Forelimb muscle (tissue), 1 donor: ENCODE measurements around the gene UBE2R2. TPM values are rescaled to one million over a fixed set of nuclear protein-coding genes. Genes with fewer than 3 reads are reported as not detected.
"Not testable (repeated sequence)": the region's sequence is repeated elsewhere in the genome, so short reads cannot be mapped to it uniquely, and the experiment has no call there.

Experiments
- DNase-seq: peaks from one replicate; pipeline ENCODE4 v3.0.0-alpha.2; 2013; ENCODE audit warnings: low read depth
- polyA plus RNA-seq: library from polyadenylated mRNA; unstranded; fragments of 120-200 nt; gene quantifications from one replicate; pipeline ENCODE4 v1.2.1, GENCODE V29; 2013; ENCODE audit not compliant: insufficient read length

UBE2R2 gene
- 37.9 TPM for polyA plus RNA-seq

GRCh38 chr9:33816327-33817252 lies at the start of gene UBE2R2:
UBE2R2 (plus strand) TSS chr9:33817160; CDS start chr9:33817758, 598 bp downstream.
- DNase-seq, result peak; percentile 75

- not testable (repeated sequence) for DNase-seq
Observed at GRCh38 chr9:33770156-33770880, 46.6 kb upstream of the UBE2R2 start.

- DNase-seq, result not testable (repeated sequence)
Observed at GRCh38 chr9:33773135-33773534, 43.8 kb upstream of the UBE2R2 start.

- DNase-seq, result not testable (repeated sequence)
Observed at GRCh38 chr9:33774074-33774659, 42.8 kb upstream of the UBE2R2 start.

- DNase-seq, result no peak
Observed at GRCh38 chr9:33776578-33776977, 40.4 kb upstream of the UBE2R2 start.

- DNase-seq, result peak; percentile 4
Observed at GRCh38 chr9:33778700-33779351, 38.1 kb upstream of the UBE2R2 start.

- no peak for DNase-seq
Observed at GRCh38 chr9:33780276-33780675, 36.7 kb upstream of the UBE2R2 start.

GRCh38 chr9:33781736-33782135 lies 35.2 kb upstream of the UBE2R2 start:
- no peak for DNase-seq

- DNase-seq, result no peak
Observed at GRCh38 chr9:33782395-33783152, 34.4 kb upstream of the UBE2R2 start.

GRCh38 chr9:33785914-33786313 lies 31.0 kb upstream of the UBE2R2 start:
- no peak for DNase-seq

GRCh38 chr9:33786681-33787080 lies 30.3 kb upstream of the UBE2R2 start:
- no peak for DNase-seq

- DNase-seq, result no peak
Observed at GRCh38 chr9:33787839-33788238, 29.1 kb upstream of the UBE2R2 start.

GRCh38 chr9:33789429-33789828 lies 27.5 kb upstream of the UBE2R2 start:
- DNase-seq, result not testable (repeated sequence)

GRCh38 chr9:33791117-33791516 lies 25.8 kb upstream of the UBE2R2 start:
- DNase-seq, result no peak

GRCh38 chr9:33793496-33793895 lies 23.5 kb upstream of the UBE2R2 start:
- DNase-seq, result not testable (repeated sequence)

GRCh38 chr9:33794560-33794959 lies 22.4 kb upstream of the UBE2R2 start:
- DNase-seq, result no peak

GRCh38 chr9:33795281-33795680 lies 21.7 kb upstream of the UBE2R2 start, which contains the start of gene PRSS3:
PRSS3 (plus strand) TSS chr9:33795561; CDS start chr9:33795574, 13 bp downstream.
- DNase-seq, result no peak

GRCh38 chr9:33795819-33796218 lies 21.1 kb upstream of the UBE2R2 start:
- no peak for DNase-seq

- not testable (repeated sequence) for DNase-seq
Observed at GRCh38 chr9:33796679-33797078, 20.3 kb upstream of the UBE2R2 start.

GRCh38 chr9:33797837-33798236 lies 19.1 kb upstream of the UBE2R2 start:
- no peak for DNase-seq

- no peak for DNase-seq
Observed at GRCh38 chr9:33798545-33798944, 18.4 kb upstream of the UBE2R2 start.
